Lower leg skin (tissue), 3 donors: Measurements from ENCODE around the gene ANO9.
"Not testable (repeated sequence)": the region's sequence is repeated elsewhere in the genome, so short reads cannot be mapped to it uniquely, and the experiment has no call there.

Experiments used
- CTCF ChIP-seq, 3 donors: fragments of 450-650 bp; IDR thresholded peaks; one replicate each; pipeline ENCODE4 v1.5.1; 2016; ENCODE audit warnings: antibody characterized with exemption in 3 of 3, mild to moderate bottlenecking in 3 of 3, moderate library complexity in 2 of 3
- POLR2A ChIP-seq, 2 donors: fragments of 450-650 bp; IDR thresholded peaks; one replicate each; pipeline ENCODE4 v1.6.1; 2016 to 2017; ENCODE audit warnings: antibody characterized with exemption in 2 of 2, mild to moderate bottlenecking in 1 of 2, moderate library complexity in 1 of 2

GRCh38 chr11:401196-401595 lies 40.6 kb downstream of the ANO9 start:
- TF ChIP-seq POLR2A, CTCF (IDR thresholded peaks at IDR 0.05): not testable (repeated sequence)
